GM12801 (cell line): ENCODE results near the gene MIGA2.

Source experiments
- TF ChIP-seq, protein P1 (sequence below): IDR thresholded peaks from one replicate; pipeline ENCODE4 v1.5.1; 2011; ENCODE audit warnings: control low read depth; ENCODE audit not compliant: insufficient read length; ENCODE audit errors: extremely low read depth

Gene MIGA2

DNA sequence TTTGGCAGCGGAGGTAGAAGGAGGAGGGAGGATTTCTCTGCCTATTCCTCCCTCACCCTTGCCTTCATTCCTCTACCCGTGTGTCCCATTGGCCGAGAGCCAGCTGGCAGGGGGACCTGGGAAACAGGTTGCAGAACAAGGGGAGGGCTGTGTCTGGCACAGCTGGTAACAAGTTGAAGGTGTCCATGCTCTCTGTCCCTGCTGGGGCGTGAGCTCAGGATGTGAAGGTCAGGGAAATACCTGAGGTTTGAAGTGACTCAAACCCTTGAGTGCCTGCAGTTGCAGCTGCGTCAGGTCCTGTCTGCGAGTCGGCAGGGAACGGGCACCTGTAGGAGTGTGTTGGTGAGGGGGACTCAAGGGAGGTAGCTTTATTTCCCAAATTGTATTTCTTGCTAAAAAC lies 16.2 kb downstream of the MIGA2 start:
- TF ChIP-seq, protein P1, sequence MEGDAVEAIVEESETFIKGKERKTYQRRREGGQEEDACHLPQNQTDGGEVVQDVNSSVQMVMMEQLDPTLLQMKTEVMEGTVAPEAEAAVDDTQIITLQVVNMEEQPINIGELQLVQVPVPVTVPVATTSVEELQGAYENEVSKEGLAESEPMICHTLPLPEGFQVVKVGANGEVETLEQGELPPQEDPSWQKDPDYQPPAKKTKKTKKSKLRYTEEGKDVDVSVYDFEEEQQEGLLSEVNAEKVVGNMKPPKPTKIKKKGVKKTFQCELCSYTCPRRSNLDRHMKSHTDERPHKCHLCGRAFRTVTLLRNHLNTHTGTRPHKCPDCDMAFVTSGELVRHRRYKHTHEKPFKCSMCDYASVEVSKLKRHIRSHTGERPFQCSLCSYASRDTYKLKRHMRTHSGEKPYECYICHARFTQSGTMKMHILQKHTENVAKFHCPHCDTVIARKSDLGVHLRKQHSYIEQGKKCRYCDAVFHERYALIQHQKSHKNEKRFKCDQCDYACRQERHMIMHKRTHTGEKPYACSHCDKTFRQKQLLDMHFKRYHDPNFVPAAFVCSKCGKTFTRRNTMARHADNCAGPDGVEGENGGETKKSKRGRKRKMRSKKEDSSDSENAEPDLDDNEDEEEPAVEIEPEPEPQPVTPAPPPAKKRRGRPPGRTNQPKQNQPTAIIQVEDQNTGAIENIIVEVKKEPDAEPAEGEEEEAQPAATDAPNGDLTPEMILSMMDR, result no peak

DNA sequence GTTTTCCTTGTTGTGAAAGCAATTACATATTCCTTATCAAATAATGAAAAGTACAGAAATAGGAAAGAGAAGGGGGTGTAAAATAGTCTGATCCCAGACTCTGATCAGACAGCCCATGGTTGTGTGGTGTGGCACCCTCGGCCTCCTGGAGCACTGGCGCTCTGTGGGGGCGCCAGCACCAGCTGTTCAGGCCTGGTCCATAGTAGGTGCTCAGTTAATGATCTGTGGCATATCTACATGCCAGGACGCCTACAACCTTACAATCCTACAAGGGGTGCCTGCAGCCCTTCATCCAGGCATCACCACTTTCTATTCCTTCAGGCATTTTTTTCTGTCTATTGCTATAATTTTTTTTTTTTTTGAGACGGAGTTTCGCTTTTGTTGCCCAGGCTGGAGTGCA lies 16.6 kb downstream of the MIGA2 start:
- TF ChIP-seq, protein P1, result no peak

- TF ChIP-seq, protein P1, result no peak
These were observed 17.9 kb downstream of the MIGA2 start for GRCh38 chr9:129054163-129054851.

- TF ChIP-seq, protein P1, result no peak
These were observed 22.8 kb downstream of the MIGA2 start for GRCh38 chr9:129058965-129059795.

DNA sequence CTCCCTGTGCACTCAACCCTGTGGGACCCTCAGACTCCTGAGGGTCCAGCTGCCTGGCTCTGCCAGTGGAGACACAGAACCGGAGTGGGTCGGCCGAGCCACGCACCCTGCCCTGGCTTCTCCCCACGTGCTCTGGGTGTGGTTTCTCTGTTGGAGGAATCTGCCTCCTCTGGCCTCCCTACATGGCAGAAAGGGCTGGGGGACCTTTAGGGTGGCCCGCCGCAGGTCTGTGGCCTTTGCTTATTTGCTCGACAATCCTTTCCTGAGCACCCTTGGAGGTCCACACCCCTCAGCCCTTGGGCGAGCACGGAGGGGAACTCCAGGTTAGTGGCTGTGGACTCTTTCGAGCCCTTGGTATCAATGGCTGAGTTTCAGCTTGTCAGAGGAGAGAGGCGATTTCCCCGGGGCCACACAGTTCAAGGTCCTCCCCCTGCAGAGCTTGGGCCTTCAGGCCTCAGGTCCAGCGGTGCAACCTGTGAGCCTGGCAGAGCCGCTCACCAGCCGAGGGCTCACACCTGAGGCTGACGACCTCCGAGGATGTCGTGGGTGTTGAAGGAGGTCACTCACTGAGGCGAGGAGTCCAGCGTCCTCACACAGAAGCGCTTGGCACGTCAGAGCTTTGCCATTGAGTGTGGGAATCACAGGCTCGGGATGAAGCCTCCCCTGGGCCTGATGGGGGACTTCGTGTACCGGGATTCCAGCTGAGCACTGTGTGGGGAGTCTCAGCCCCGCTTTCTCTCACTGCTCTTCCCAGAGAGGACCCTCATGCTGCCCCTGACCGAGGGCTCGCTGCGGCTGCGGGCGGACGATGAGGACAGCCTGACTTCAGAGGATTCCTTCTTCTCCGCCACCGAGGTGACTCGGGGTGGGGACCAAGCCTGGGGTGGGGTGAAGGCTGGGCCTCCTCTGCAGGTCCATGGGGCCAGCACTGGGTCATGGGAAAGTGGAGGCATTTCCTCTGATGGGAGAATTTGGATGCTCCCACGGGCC lies 23.7 kb downstream of the MIGA2 start:
- TF ChIP-seq, protein P1, result no peak

DNA sequence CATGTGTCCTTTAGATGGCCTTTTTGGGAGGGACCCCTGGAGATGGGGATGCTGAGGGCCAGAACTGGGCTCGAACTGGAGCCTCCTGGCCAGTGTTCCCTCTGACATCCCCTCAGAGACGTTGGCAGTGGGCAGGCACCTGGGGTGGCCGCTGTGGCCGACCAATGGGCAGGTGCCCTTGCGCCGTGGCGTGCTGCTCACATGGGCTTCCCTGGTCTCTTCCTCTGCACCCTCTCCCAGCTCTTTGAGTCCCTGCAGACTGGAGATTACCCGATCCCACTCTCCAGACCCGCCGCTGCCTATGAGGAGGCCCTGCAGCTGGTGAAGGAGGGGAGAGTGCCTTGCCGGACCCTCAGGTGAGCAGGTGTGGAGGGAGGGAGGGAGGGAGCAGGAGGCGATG lies 24.6 kb downstream of the MIGA2 start:
- TF ChIP-seq, protein P1, result no peak

DNA sequence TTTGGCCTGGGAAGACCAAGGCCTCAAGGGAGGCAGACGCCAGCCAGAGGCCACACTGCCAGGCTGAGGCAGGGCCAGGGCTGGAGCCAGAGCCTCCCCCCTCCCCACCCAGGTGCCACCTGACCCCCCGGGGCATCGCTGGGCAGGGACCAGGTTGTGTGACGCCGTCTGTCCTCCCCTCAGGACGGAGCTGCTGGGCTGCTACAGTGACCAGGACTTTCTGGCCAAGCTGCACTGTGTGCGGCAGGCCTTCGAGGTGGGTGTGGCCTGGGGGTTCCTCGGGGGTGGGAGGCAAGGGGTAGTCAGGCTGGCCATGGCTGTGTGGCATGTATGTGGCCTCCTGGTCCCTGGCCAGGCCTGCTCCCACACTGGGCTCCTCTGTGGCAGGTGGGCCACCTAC lies 26.6 kb downstream of the MIGA2 start:
- TF ChIP-seq, protein P1, result no peak
